Fibroblast of lung (primary cell): Measurements from ENCODE around the gene TSHR. TPM values are rescaled to one million over a fixed set of nuclear protein-coding genes. Genes with fewer than 3 reads are reported as not detected.

Source experiments
- DNase-seq, 2 donors: peaks; one replicate each; pipeline versions ENCODE4 v3.0.0 to v3.0.0-alpha.2; 2010; ENCODE audit warnings: low read depth in 2 of 2
- H2AFZ ChIP-seq: 2 replicates; pipeline ENCODE4 v1.5.1; 2012; ENCODE audit warnings: low read length, control low read depth, inconsistent platforms
- H3K27ac ChIP-seq: 2 replicates; pipeline ENCODE4 v1.5.1; 2011; ENCODE audit warnings: low read length, control low read depth; ENCODE audit not compliant: insufficient read depth
- H3K27me3 ChIP-seq: 2 replicates; pipeline ENCODE4 v1.5.1; 2011; ENCODE audit warnings: mild to moderate bottlenecking, low read length; ENCODE audit not compliant: control insufficient read depth, insufficient read depth
- H3K36me3 ChIP-seq: 2 replicates; pipeline ENCODE4 v1.5.1; 2011; ENCODE audit warnings: low read length; ENCODE audit not compliant: control insufficient read depth, insufficient read depth
- H3K4me1 ChIP-seq: 2 replicates; pipeline ENCODE4 v1.5.1; 2011; ENCODE audit warnings: low read length; ENCODE audit not compliant: control insufficient read depth, insufficient read depth; ENCODE audit errors: extremely low read depth
- H3K4me2 ChIP-seq: 2 replicates; pipeline ENCODE4 v1.5.1; 2011; ENCODE audit warnings: low read length, control low read depth; ENCODE audit not compliant: insufficient read depth; ENCODE audit errors: extremely low read depth
- H3K4me3 ChIP-seq, 4 experiments: fragments of 200-600 bp in 1 of 4; sonication (generic) in 1 of 4; replicated peaks in 1 of 4; 2 replicates each; pipeline ENCODE4 v1.5.1; 2011 to 2016; ENCODE audit warnings: low read length in 4 of 4, low read depth in 3 of 4, mild to moderate bottlenecking in 3 of 4, control low read depth in 2 of 4, inconsistent platforms in 1 of 4, mixed read lengths in 1 of 4; ENCODE audit not compliant: insufficient read depth in 1 of 4; ENCODE audit errors: control extremely low read depth in 1 of 4
- H3K79me2 ChIP-seq: 2 replicates; pipeline ENCODE4 v1.5.1; 2012; ENCODE audit warnings: mild to moderate bottlenecking, low read length, inconsistent platforms; ENCODE audit not compliant: control insufficient read depth, insufficient read depth
- H3K9ac ChIP-seq: 2 replicates; pipeline ENCODE4 v1.5.1; 2011; ENCODE audit warnings: mild to moderate bottlenecking, low read length, control low read depth; ENCODE audit not compliant: insufficient read depth
- H3K9me3 ChIP-seq: 2 replicates; pipeline ENCODE4 v1.5.1; 2012; ENCODE audit warnings: low read depth, low read length; ENCODE audit not compliant: control insufficient read depth, insufficient read depth
- H4K20me1 ChIP-seq: 2 replicates; pipeline ENCODE4 v1.5.1; 2011; ENCODE audit warnings: low read length; ENCODE audit not compliant: control insufficient read depth, insufficient read depth; ENCODE audit errors: extremely low read depth
- CTCF ChIP-seq, 2 donors: IDR thresholded peaks in 1 of 2; conservative IDR thresholded peaks in 1 of 2; 1 replicate in 1 of 2; 2 replicates in 1 of 2; pipeline ENCODE4 v1.5.1; 2011 to 2012; ENCODE audit warnings: low read length in 2 of 2, control low read depth in 1 of 2, inconsistent platforms in 1 of 2, low read depth in 1 of 2, mild to moderate bottlenecking in 1 of 2
- EZH2 ChIP-seq: IDR thresholded peaks from 2 replicates; pipeline ENCODE4 v1.5.1; 2012; ENCODE audit warnings: low read length, control low read depth, mild to moderate bottlenecking; ENCODE audit errors: missing control alignments
- polyA plus RNA-seq, 2 donors: library from polyadenylated mRNA; depleted of rRNA in 1 of 2; stranded (reverse) in 1 of 2; unstranded in 1 of 2; fragments of >200 nt; gene quantifications; 2 replicates each; pipeline ENCODE4 v1.2.1, GENCODE V29; 2011 to 2012; ENCODE audit warnings: missing spikeins in 1 of 2
- total RNA-seq: library from RNA; depleted of rRNA; stranded (reverse); fragments of >200 nt; gene quantifications from 2 replicates; pipeline ENCODE4 v1.2.1, GENCODE V29; 2014

The TSHR gene
- total and polyA plus RNA-seq, 2 donors (not counting 1 experiment from before 2014, with no cell fraction given): not detected

- Histone ChIP-seq H4K20me1 (no peaks in the 10 kb centered on the region), H3K4me1 (no peaks in the 10 kb centered on the region), H3K27me3 (peaks cover 22% of the 10 kb centered on the region), H3K27ac (no peak overlapping the region), H3K36me3 (no peaks in the 10 kb centered on the region), H3K79me2 (no peaks in the 10 kb centered on the region), H3K4me3 (no peak overlapping the region), H3K4me2 (peak overlapping the region; percentile 17), H3K9me3 (no peaks in the 10 kb centered on the region), H3K9ac (no peak overlapping the region), H2AFZ (peak overlapping the region; percentile 12)
- TF ChIP-seq CTCF (conservative IDR thresholded peaks at IDR 0.05 in 1 of 2, IDR thresholded peaks at IDR 0.05 in 1 of 2; ENCODE audit: low read depth in 1 of 2, low read length in 2 of 2) (no peak), EZH2 (no peak)
- no peak for DNase-seq
Observed at GRCh38 chr14:80959496-80959895, 4.1 kb downstream of the TSHR start.

- Histone ChIP-seq H3K4me2 (no peak overlapping the region), H3K4me1 (no peaks in the 10 kb centered on the region), H3K36me3 (no peaks in the 10 kb centered on the region), H2AFZ (no peak overlapping the region), H3K9me3 (no peaks in the 10 kb centered on the region), H4K20me1 (no peaks in the 10 kb centered on the region), H3K27me3 (no peaks in the 10 kb centered on the region), H3K4me3 (no peak overlapping the region), H3K9ac (no peak overlapping the region), H3K79me2 (no peaks in the 10 kb centered on the region), H3K27ac (no peak overlapping the region)
- DNase-seq: no peak
- TF ChIP-seq CTCF (conservative IDR thresholded peaks at IDR 0.05 in 1 of 2, IDR thresholded peaks at IDR 0.05 in 1 of 2; ENCODE audit: low read depth in 1 of 2, low read length in 2 of 2) (no peak), EZH2 (no peak)
Observed at GRCh38 chr14:80965037-80965436, 9.6 kb downstream of the TSHR start.

- TF ChIP-seq CTCF (conservative IDR thresholded peaks at IDR 0.05 in 1 of 2, IDR thresholded peaks at IDR 0.05 in 1 of 2; ENCODE audit: low read depth in 1 of 2, low read length in 2 of 2) (no peak), EZH2 (no peak)
- no peak overlapping the region for H3K4me3 ChIP-seq
- H2AFZ ChIP-seq: no peak overlapping the region
- H3K4me1 ChIP-seq: no peaks in the 10 kb centered on the region
- H3K27me3 ChIP-seq: no peaks in the 10 kb centered on the region
- DNase-seq: peak; percentile 15 to 89
- H3K36me3 ChIP-seq: no peaks in the 10 kb centered on the region
- H3K79me2 ChIP-seq: no peaks in the 10 kb centered on the region
- no peaks in the 10 kb centered on the region for H3K9me3 ChIP-seq
- H3K9ac ChIP-seq: no peak overlapping the region
- H3K4me2 ChIP-seq: no peak overlapping the region
- no peaks in the 10 kb centered on the region for H4K20me1 ChIP-seq
- H3K27ac ChIP-seq: no peak overlapping the region
Observed at GRCh38 chr14:80973931-80974641, 18.7 kb downstream of the TSHR start.
